Measurements from ENCODE around the gene ZNF470.

DNA sequence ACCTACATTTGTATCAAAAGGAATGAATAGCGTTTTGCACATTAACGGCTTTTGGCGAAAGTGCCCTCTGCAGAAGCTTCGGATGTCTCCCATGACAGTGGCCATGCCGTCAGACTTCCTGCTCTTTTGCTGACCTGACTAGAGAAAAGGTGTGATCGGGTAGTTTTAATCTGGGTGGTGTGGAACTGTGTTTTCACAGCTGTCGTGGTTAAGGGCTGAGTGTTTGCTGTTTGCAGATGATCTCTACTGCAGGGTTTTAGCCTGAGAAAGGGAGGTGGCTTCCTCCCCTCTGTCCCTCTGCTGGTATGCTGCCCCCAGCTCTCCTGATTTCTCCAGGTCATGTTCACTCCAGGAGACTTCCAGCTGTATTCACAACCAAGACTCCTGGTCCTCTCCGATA lies 50.3 kb downstream of the ZNF470 start:
- TF ChIP-seq ZNF670 (tag by site-specific recombination; IDR thresholded peaks at IDR 0.05; ENCODE audit: low read depth) = no peak
- no peak for TF ChIP-seq ZNF707 (tag by site-specific recombination; IDR thresholded peaks at IDR 0.05)
- TF ChIP-seq ZNF202 (tag by site-specific recombination; IDR thresholded peaks at IDR 0.05; ENCODE audit: borderline replicate concordance) = no peak
- TF ChIP-seq ZNF223 (tag by site-specific recombination; IDR thresholded peaks at IDR 0.05) = no peak
- TF ChIP-seq, protein P1, sequence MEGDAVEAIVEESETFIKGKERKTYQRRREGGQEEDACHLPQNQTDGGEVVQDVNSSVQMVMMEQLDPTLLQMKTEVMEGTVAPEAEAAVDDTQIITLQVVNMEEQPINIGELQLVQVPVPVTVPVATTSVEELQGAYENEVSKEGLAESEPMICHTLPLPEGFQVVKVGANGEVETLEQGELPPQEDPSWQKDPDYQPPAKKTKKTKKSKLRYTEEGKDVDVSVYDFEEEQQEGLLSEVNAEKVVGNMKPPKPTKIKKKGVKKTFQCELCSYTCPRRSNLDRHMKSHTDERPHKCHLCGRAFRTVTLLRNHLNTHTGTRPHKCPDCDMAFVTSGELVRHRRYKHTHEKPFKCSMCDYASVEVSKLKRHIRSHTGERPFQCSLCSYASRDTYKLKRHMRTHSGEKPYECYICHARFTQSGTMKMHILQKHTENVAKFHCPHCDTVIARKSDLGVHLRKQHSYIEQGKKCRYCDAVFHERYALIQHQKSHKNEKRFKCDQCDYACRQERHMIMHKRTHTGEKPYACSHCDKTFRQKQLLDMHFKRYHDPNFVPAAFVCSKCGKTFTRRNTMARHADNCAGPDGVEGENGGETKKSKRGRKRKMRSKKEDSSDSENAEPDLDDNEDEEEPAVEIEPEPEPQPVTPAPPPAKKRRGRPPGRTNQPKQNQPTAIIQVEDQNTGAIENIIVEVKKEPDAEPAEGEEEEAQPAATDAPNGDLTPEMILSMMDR (tag by site-specific recombination; IDR thresholded peaks at IDR 0.05) = no peak

Data from HEK293 (cell line).